SK-N-SH (cell line): ENCODE results near the gene C1QTNF8. TPM values are rescaled to one million over a fixed set of nuclear protein-coding genes. Genes with fewer than 3 reads are reported as not detected.

Source experiments
- CTCF ChIA-PET: fragments of 300-600, 350-600 bp; formaldehyde crosslinking; extraction: SDS; loops from one replicate; lab custom pipeline; 2021; lab: Yijun Ruan, JAX
- POLR2A ChIA-PET: fragments of 350-600 bp; sonication (Branson Sonifier 250); formaldehyde crosslinking; extraction: SDS; loops from one replicate; lab custom pipeline; 2020; ENCODE audit warnings: antibody characterized with exemption, inconsistent platforms; lab: Yijun Ruan, JAX
- DNase-seq: peaks from one replicate; pipeline ENCODE4 v3.0.0; 2012
- H2AFZ ChIP-seq: fragments of 200-600 bp; sonication (generic); 2 replicates; pipeline ENCODE4 v1.8.1; 2016; ENCODE audit warnings: antibody characterized with exemption, mild to moderate bottlenecking, low read depth
- H3F3A ChIP-seq: fragments of 200-600 bp; sonication (generic); replicated peaks from 2 replicates; pipeline ENCODE3; 2016; ENCODE audit warnings: antibody characterized with exemption, mild to moderate bottlenecking; ENCODE audit not compliant: insufficient read depth
- H3K27ac ChIP-seq, 2 experiments: fragments of 200-500 bp in 1 of 2; fragments of 200-600 bp in 1 of 2; sonication (Bioruptor generic) in 1 of 2; sonication (generic), shearing (Covaris generic) in 1 of 2; 2 replicates each; pipeline versions ENCODE4 v1.5.1 to v1.6.1; 2014 to 2016; ENCODE audit warnings: low read depth in 2 of 2, inconsistent platforms in 1 of 2, low read length in 1 of 2, mild to moderate bottlenecking in 1 of 2, mixed read lengths in 1 of 2
- H3K27me3 ChIP-seq: fragments of 200-600 bp; sonication (generic), shearing (Covaris generic); 2 replicates; pipeline ENCODE4 v1.6.1; 2016; ENCODE audit warnings: mixed run types; ENCODE audit not compliant: insufficient read depth
- H3K36me3 ChIP-seq, 2 experiments: fragments of 200-500 bp in 1 of 2; fragments of 200-600 bp in 1 of 2; sonication (Bioruptor generic) in 1 of 2; sonication (generic) in 1 of 2; replicated peaks in 1 of 2; 2 replicates each; pipeline versions ENCODE3 to v1.5.1; 2014 to 2016; ENCODE audit warnings: low read length in 1 of 2, mild to moderate bottlenecking in 1 of 2; ENCODE audit not compliant: insufficient read depth in 2 of 2, control insufficient read depth in 1 of 2
- H3K4me1 ChIP-seq, 2 experiments: fragments of 200-500 bp in 1 of 2; fragments of 200-600 bp in 1 of 2; sonication (Bioruptor generic) in 1 of 2; sonication (generic), shearing (Covaris generic) in 1 of 2; 2 replicates each; pipeline versions ENCODE4 v1.5.1 to v1.6.1; 2014 to 2016; ENCODE audit warnings: low read depth in 1 of 2, low read length in 1 of 2, mixed run types in 1 of 2; ENCODE audit not compliant: insufficient read depth in 2 of 2, control insufficient read depth in 1 of 2
- H3K4me2 ChIP-seq: fragments of 200-600 bp; sonication (generic), shearing (Covaris generic); 2 replicates; pipeline ENCODE4 v1.6.1; 2017; ENCODE audit warnings: mixed run types
- H3K4me3 ChIP-seq, 2 experiments: fragments of 200-500 bp in 1 of 2; fragments of 200-600 bp in 1 of 2; sonication (Bioruptor generic) in 1 of 2; sonication (generic), shearing (Covaris generic) in 1 of 2; 2 replicates each; pipeline versions ENCODE4 v1.5.1 to v1.8.1; 2014 to 2016; ENCODE audit warnings: low read depth in 2 of 2, inconsistent platforms in 1 of 2, low read length in 1 of 2, mild to moderate bottlenecking in 1 of 2, mixed read lengths in 1 of 2, moderate library complexity in 1 of 2
- H3K79me2 ChIP-seq: fragments of 200-600 bp; sonication (generic); 2 replicates; pipeline ENCODE4 v1.8.1; 2017; ENCODE audit warnings: mild to moderate bottlenecking; ENCODE audit not compliant: insufficient read depth
- H3K9ac ChIP-seq: fragments of 200-600 bp; sonication (generic); 2 replicates; pipeline ENCODE4 v1.6.1; 2017; ENCODE audit warnings: mixed run types
- H3K9me2 ChIP-seq: fragments of 200-600 bp; sonication (generic); 2 replicates; pipeline ENCODE4 v1.6.1; 2017; ENCODE audit warnings: mixed run types
- H3K9me3 ChIP-seq: fragments of 200-600 bp; sonication (generic); 2 replicates; pipeline ENCODE4 v1.6.1; 2017; ENCODE audit warnings: mixed run types, mild to moderate bottlenecking, moderate library complexity
- H4K20me1 ChIP-seq: fragments of 200-600 bp; sonication (generic); 2 replicates; pipeline ENCODE4 v1.6.1; 2017; ENCODE audit warnings: mild to moderate bottlenecking, mixed run types; ENCODE audit not compliant: insufficient read depth
- ELF1 ChIP-seq: IDR thresholded peaks from 2 replicates; pipeline ENCODE4 v1.4.0; 2012
- EP300 ChIP-seq, 2 experiments: IDR thresholded peaks; 2 replicates each; pipeline versions ENCODE4 v1.4.0 to v1.6.1; 2012; ENCODE audit warnings: borderline replicate concordance in 1 of 2, low read depth in 1 of 2, low read length in 1 of 2
- EZH2phosphoT487 ChIP-seq: fragments of 200-600 bp; sonication (generic); IDR thresholded peaks from 2 replicates; pipeline ENCODE4 v1.6.1; 2017; ENCODE audit warnings: low read depth, mixed run types, mild to moderate bottlenecking, antibody characterized with exemption, moderate library complexity, borderline replicate concordance
- FOXJ3 ChIP-seq: sonication (generic); formaldehyde crosslinking; IDR thresholded peaks from 2 replicates; pipeline ENCODE4 v1.5.1; 2020; ENCODE audit warnings: mild to moderate bottlenecking, missing genetic modification reagents
- GABPA ChIP-seq: IDR thresholded peaks from 2 replicates; pipeline ENCODE4 v1.4.0; 2012; ENCODE audit warnings: low read depth, mild to moderate bottlenecking
- GATA2 ChIP-seq: sonication (generic); formaldehyde crosslinking; IDR thresholded peaks from 2 replicates; pipeline ENCODE4 v1.5.0; 2020; ENCODE audit warnings: mild to moderate bottlenecking, missing genetic modification reagents
- IRF3 ChIP-seq: fragments of 150-350 bp; IDR thresholded peaks from 2 replicates; pipeline ENCODE4 v1.6.1; 2016; ENCODE audit warnings: mild to moderate bottlenecking, low read depth, low read length
- JUND ChIP-seq: IDR thresholded peaks from 2 replicates; pipeline ENCODE4 v1.4.0; 2012
- MEF2A ChIP-seq: IDR thresholded peaks from 2 replicates; pipeline ENCODE4 v1.4.0; 2012; ENCODE audit warnings: low read depth, borderline replicate concordance
- MXI1 ChIP-seq: IDR thresholded peaks from 2 replicates; pipeline ENCODE4 v1.6.1; 2012; ENCODE audit warnings: mild to moderate bottlenecking, low read depth, low read length, improper control_type of control experiment
- NRF1 ChIP-seq: IDR thresholded peaks from 2 replicates; pipeline ENCODE4 v1.6.1; 2012; ENCODE audit warnings: low read depth, mild to moderate bottlenecking, low read length
- POLR2AphosphoS5 ChIP-seq: IDR thresholded peaks from 2 replicates; pipeline ENCODE4 v1.6.1; 2012; ENCODE audit warnings: low read depth, low read length
- RCOR1 ChIP-seq: fragments of 150-350 bp; IDR thresholded peaks from 2 replicates; pipeline ENCODE4 v1.6.1; 2017; ENCODE audit warnings: antibody characterized with exemption, low read length
- REST ChIP-seq: IDR thresholded peaks from 2 replicates; pipeline ENCODE4 v1.6.1; 2012; ENCODE audit warnings: mild to moderate bottlenecking, low read depth, low read length, moderate library complexity
- RXRA ChIP-seq: IDR thresholded peaks from 2 replicates; pipeline ENCODE4 v1.4.0; 2012; ENCODE audit warnings: low read depth, mild to moderate bottlenecking, borderline replicate concordance
- SIN3A ChIP-seq: IDR thresholded peaks from 2 replicates; pipeline ENCODE4 v1.6.1; 2012; ENCODE audit warnings: low read depth, mild to moderate bottlenecking, low read length, moderate library complexity, borderline replicate concordance
- SMC3 ChIP-seq: IDR thresholded peaks from 2 replicates; pipeline ENCODE4 v1.6.1; 2012; ENCODE audit warnings: low read depth, low read length, improper control_type of control experiment
- TCF12 ChIP-seq: IDR thresholded peaks from 2 replicates; pipeline ENCODE4 v1.4.0; 2012
- YY1 ChIP-seq: IDR thresholded peaks from 2 replicates; pipeline ENCODE4 v1.4.0; 2012; ENCODE audit warnings: low read depth, mild to moderate bottlenecking
- WGBS: methylation state at CpG from one replicate; pipeline ENCODE4 v1.1.6; 2017; ENCODE audit warnings: low lambda C conversion rate; 5-methylcytosine and 5-hydroxymethylcytosine counted together
- polyA plus RNA-seq, 3 experiments: library from polyadenylated mRNA; depleted of rRNA; stranded (reverse); fragments of >200 nt; gene quantifications; 2 replicates each; pipeline ENCODE4 v1.2.3, GENCODE V29; 2012

The C1QTNF8 gene
- polyA plus RNA-seq, 1 of the 3 experiments (the other 2 are of a cell fraction), result not detected

GRCh38 chr16:1120577-1120941, 24.5 kb upstream of the C1QTNF8 start:
- Histone ChIP-seq H3K36me3 (no peaks in the 10 kb centered on the region), H3F3A (no peaks in the 10 kb centered on the region), H3K27ac (no peak overlapping the region), H3K9ac (no peak overlapping the region), H3K9me3 (no peaks in the 10 kb centered on the region), H2AFZ (no peak overlapping the region), H3K9me2 (no peaks in the 10 kb centered on the region), H3K79me2 (no peaks in the 10 kb centered on the region), H4K20me1 (0 out of 2 replicates have a peak, but pooled peaks cover 2% of the 10 kb centered on the region), H3K4me2 (no peak overlapping the region), H3K4me1 (no peaks in the 10 kb centered on the region), H3K27me3 (peaks cover 73% of the 10 kb centered on the region), H3K4me3 (no peak overlapping the region)
- DNase-seq, result no peak
- ChIA-PET CTCF (interaction anchor here (2.0 kb wide), 1 partner anchor 9 kb away, joined by 6 read pairs; no protein-coding TSS in a partner anchor), POLR2A (no interaction called here)
- 73% methylated on average over 6 of the region's 22 CpGs for WGBS
- no peak for TF ChIP-seq REST
- TF ChIP-seq RCOR1, result no peak
- no peak for TF ChIP-seq GATA2
- TF ChIP-seq SIN3A, result no peak
- no peak for TF ChIP-seq JUND
- no peak for TF ChIP-seq EZH2phosphoT487
- no peak for TF ChIP-seq EP300 (IDR thresholded peaks at IDR 0.05; ENCODE audit: borderline replicate concordance in 1 of 2, low read depth in 1 of 2, low read length in 1 of 2)
- no peak for TF ChIP-seq GABPA
- no peak for TF ChIP-seq YY1
- no peak for TF ChIP-seq NRF1
- TF ChIP-seq RXRA, result no peak
- no peak for TF ChIP-seq MEF2A
- TF ChIP-seq FOXJ3 (CRISPR knock-in tag), result no peak
- TF ChIP-seq ELF1, result no peak
- TF ChIP-seq POLR2AphosphoS5, result no peak
- no peak for TF ChIP-seq IRF3
- TF ChIP-seq SMC3, result no peak
- TF ChIP-seq TCF12, result no peak
- no peak for TF ChIP-seq MXI1
